ENCODE data around the gene RAB36.

DNA sequence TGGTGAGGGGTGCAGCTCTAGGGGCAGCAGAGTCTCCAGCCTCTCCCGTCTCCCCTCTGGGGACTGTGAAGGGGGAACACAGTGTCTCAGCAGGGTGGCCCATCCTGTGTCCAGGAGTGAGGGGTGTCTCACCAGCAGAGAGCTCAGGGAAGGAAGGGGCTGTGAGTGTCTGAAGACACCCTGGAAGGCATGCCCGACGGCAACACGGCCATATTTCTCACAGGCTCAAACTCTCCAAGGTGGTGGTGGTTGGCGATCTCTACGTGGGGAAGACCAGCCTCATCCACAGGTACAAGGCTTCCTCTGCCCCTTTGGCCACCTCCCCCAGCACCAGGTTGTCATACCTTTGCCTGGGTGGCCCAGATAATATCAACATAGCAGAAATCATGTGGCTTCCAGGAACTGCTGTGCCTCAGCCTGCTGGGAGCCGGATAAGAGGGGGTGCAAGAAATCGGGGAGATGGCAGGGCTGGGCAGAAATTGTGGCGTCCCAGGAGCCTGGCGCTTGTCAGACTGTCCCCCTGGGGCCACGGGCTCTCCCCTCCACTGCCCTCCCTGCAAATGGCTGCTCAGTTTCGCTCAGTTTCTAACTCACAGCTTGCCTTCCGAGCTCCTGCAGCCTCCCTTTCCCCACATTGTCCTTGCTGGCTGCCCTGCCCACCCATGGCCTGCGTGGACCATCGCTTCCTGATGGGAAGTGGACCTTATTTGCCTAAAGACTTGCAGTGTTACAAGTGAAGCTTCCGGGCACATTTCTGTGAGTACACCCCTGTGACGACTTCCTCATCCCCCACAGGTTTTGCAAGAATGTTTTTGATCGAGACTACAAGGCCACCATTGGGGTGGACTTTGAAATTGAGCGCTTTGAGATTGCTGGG lies 7.2 kb downstream of the RAB36 start:
- TF ChIP-seq POLR2A (IDR thresholded peaks at IDR 0.05): no peak
- TF ChIP-seq, protein P1, sequence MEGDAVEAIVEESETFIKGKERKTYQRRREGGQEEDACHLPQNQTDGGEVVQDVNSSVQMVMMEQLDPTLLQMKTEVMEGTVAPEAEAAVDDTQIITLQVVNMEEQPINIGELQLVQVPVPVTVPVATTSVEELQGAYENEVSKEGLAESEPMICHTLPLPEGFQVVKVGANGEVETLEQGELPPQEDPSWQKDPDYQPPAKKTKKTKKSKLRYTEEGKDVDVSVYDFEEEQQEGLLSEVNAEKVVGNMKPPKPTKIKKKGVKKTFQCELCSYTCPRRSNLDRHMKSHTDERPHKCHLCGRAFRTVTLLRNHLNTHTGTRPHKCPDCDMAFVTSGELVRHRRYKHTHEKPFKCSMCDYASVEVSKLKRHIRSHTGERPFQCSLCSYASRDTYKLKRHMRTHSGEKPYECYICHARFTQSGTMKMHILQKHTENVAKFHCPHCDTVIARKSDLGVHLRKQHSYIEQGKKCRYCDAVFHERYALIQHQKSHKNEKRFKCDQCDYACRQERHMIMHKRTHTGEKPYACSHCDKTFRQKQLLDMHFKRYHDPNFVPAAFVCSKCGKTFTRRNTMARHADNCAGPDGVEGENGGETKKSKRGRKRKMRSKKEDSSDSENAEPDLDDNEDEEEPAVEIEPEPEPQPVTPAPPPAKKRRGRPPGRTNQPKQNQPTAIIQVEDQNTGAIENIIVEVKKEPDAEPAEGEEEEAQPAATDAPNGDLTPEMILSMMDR (IDR thresholded peaks at IDR 0.05): no peak
